ENCODE results near the gene GLIS2. TPM values are rescaled to one million over a fixed set of nuclear protein-coding genes. Genes with fewer than 3 reads are reported as not detected.

GLIS2 gene
- total RNA-seq, 1 donor from 2014 or later, result 23.2 TPM

GRCh38 chr16:4369007-4369733 is 53.3 kb downstream of the GLIS2 start:
- H3K9me3 Mint-ChIP-seq (ENCODE audit: low read depth), result no peaks in the 10 kb centered on the region
- TF ChIP-seq CTCF (IDR thresholded peaks at IDR 0.05; ENCODE audit: unreplicated experiment), result no peak
- peaks cover 8% of the 10 kb centered on the region for H3K4me1 Mint-ChIP-seq (ENCODE audit: low read depth)
- DNase-seq (ENCODE audit: low spot score, unreplicated experiment), result no peak
- H3K27me3 Mint-ChIP-seq, result no peaks in the 10 kb centered on the region
- no peaks in the 10 kb centered on the region for H3K36me3 Mint-ChIP-seq (ENCODE audit: insufficient read depth)
- H3K4me3 Mint-ChIP-seq (ENCODE audit: low read depth), result no peak overlapping the region
- H3K27ac Mint-ChIP-seq, result no peak overlapping the region

GRCh38 chr16:4370151-4370550 is 54.3 kb downstream of the GLIS2 start:
- H3K4me3 Mint-ChIP-seq (ENCODE audit: low read depth), result no peak overlapping the region
- DNase-seq (ENCODE audit: low spot score, unreplicated experiment), result no peak
- TF ChIP-seq CTCF (IDR thresholded peaks at IDR 0.05; ENCODE audit: unreplicated experiment), result no peak
- H3K4me1 Mint-ChIP-seq (ENCODE audit: low read depth), result peaks cover 11% of the 10 kb centered on the region
- no peak overlapping the region for H3K27ac Mint-ChIP-seq
- no peaks in the 10 kb centered on the region for H3K36me3 Mint-ChIP-seq (ENCODE audit: insufficient read depth)
- H3K9me3 Mint-ChIP-seq (ENCODE audit: low read depth), result no peaks in the 10 kb centered on the region
- no peaks in the 10 kb centered on the region for H3K27me3 Mint-ChIP-seq

- Mint-ChIP-seq H3K27ac (no peak overlapping the region), H3K27me3 (no peaks in the 10 kb centered on the region), H3K36me3 (ENCODE audit: insufficient read depth) (no peaks in the 10 kb centered on the region), H3K4me1 (ENCODE audit: low read depth) (peaks cover 13% of the 10 kb centered on the region), H3K4me3 (ENCODE audit: low read depth) (peak overlapping the region; percentile 46), H3K9me3 (ENCODE audit: low read depth) (no peaks in the 10 kb centered on the region)
- no peak for TF ChIP-seq CTCF (IDR thresholded peaks at IDR 0.05; ENCODE audit: unreplicated experiment)
- DNase-seq (ENCODE audit: low spot score, unreplicated experiment), result no peak
These were observed 54.9 kb downstream of the GLIS2 start for GRCh38 chr16:4370570-4371356.

GRCh38 chr16:4371357-4372000 is 55.6 kb downstream of the GLIS2 start, which contains the start of gene VASN:
Gene VASN (plus strand): TSS chr16:4371848. CDS start chr16:4380878, 9,030 bp downstream.
- TF ChIP-seq CTCF (IDR thresholded peaks at IDR 0.05; ENCODE audit: unreplicated experiment), result no peak
- Mint-ChIP-seq H3K4me1 (ENCODE audit: low read depth) (peaks cover 13% of the 10 kb centered on the region), H3K27me3 (no peaks in the 10 kb centered on the region), H3K36me3 (ENCODE audit: insufficient read depth) (no peaks in the 10 kb centered on the region), H3K27ac (peak within 1 kb of the TSS; percentile 67), H3K4me3 (ENCODE audit: low read depth) (peak within 1 kb of the TSS; percentile 75), H3K9me3 (ENCODE audit: low read depth) (no peaks in the 10 kb centered on the region)
- DNase-seq (ENCODE audit: low spot score, unreplicated experiment), result peak; percentile 76

- H3K4me1 Mint-ChIP-seq (ENCODE audit: low read depth), result peaks cover 15% of the 10 kb centered on the region
- H3K9me3 Mint-ChIP-seq (ENCODE audit: low read depth), result no peaks in the 10 kb centered on the region
- H3K36me3 Mint-ChIP-seq (ENCODE audit: insufficient read depth), result no peaks in the 10 kb centered on the region
- DNase-seq (ENCODE audit: low spot score, unreplicated experiment), result no peak
- no peaks in the 10 kb centered on the region for H3K27me3 Mint-ChIP-seq
- peak overlapping the region; percentile 75 for H3K4me3 Mint-ChIP-seq (ENCODE audit: low read depth)
- H3K27ac Mint-ChIP-seq, result peak overlapping the region; percentile 67
- TF ChIP-seq CTCF (IDR thresholded peaks at IDR 0.05; ENCODE audit: unreplicated experiment), result no peak
These were observed 56.2 kb downstream of the GLIS2 start for GRCh38 chr16:4372001-4372577.

All from progenitor cell of endocrine pancreas (in vitro differentiated cells).